HEK293T (cell line): ENCODE measurements around the gene CCNG2.

Source experiments
- ARNT ChIP-seq: fragments of 450-650 bp; IDR thresholded peaks from 2 replicates; pipeline ENCODE4 v1.6.1; 2017; ENCODE audit warnings: mild to moderate bottlenecking
- ELF4 ChIP-seq: fragments of 450-650 bp; IDR thresholded peaks from 2 replicates; pipeline ENCODE4 v1.6.1; 2017; ENCODE audit warnings: antibody characterized with exemption
- HDGF ChIP-seq: fragments of 450-650 bp; IDR thresholded peaks from 2 replicates; pipeline ENCODE4 v1.6.1; 2017; ENCODE audit warnings: antibody characterized with exemption, borderline replicate concordance
- L3MBTL2 ChIP-seq: fragments of 450-650 bp; conservative IDR thresholded peaks from 2 replicates; pipeline ENCODE4 v1.6.1; 2016; ENCODE audit warnings: mild to moderate bottlenecking
- SP1 ChIP-seq: fragments of 450-650 bp; IDR thresholded peaks from 2 replicates; pipeline ENCODE4 v1.6.1; 2017
- SUZ12 ChIP-seq: fragments of 450-650 bp; IDR thresholded peaks from 2 replicates; pipeline ENCODE4 v1.6.1; 2016; ENCODE audit warnings: mild to moderate bottlenecking

DNA sequence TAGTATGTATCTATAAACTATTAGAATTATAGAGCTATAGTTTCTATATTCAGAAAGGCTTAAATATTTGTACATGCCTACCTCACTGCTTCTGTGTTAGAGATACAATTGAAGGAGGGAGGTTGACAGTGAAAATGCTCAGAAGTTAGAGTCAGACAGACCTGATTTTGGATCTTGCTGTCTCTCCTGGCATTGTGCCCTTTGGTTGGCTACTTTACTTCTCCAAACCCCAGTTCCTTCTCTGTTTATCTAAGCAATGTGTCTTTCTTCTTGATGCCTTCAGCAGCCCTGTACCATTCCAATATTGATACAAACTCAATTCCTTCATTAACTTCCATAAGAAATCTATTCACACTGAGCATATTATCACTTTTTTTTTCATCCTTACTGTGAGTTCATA is 28.7 kb downstream of the CCNG2 start:
- TF ChIP-seq HDGF (no peak), SUZ12 (no peak), ARNT (no peak), SP1 (no peak), ELF4 (no peak), L3MBTL2 (no peak)
